ENCODE results near the gene HEYL. TPM values are rescaled to one million over a fixed set of nuclear protein-coding genes. Genes with fewer than 3 reads are reported as not detected.

Gene HEYL
- total RNA-seq, 4 donors from 2014 or later, result 0.78 to 3.3 (median 2.4) TPM

DNA sequence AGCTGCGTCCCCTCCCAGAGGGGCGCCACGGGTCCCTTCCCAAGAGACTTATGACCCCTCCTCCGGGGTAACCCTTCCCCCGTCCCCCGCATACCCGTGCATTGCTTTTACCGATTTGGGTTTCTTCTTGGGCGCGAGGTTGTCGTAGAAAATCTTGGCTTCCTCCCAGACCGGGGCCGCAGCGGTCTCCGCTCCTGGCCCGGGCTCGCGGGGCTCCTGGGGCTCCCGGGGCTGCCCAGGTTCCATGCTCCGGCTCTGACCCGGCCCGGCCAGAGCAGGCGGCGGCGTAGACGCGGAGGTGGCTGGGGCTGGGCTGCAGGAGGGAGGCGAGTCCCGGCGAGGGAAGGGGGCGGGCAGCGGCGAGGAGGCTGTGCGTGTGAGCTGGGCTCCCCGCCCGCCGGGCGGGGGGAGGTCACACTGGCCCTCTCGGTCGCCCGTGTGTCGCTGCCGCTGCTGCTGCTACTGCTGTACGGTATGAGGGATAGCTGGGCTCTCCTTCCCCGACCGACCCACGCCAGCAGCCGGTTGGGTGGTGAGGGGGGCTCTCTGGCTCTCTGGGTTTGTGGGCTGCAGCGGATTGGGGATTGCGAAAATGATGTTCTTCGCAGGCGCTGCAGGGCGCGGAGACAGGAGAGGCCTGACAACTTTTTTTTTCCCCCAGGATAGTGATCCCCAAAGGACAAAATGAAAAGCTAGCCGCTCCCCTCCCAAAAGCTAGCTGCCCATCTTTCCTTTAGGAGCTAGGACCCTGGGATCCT, 32.5 kb upstream of the HEYL start, which contains the start of gene NT5C1A:
Gene NT5C1A, minus strand, starts transcription at position 315 of the 758 bp plus-strand sequence. Its CDS starts 69 bp downstream, at position 246.
- Histone ChIP-seq H3K27ac (peak within 1 kb of the TSS; percentile 93 to 97 (median 96)), H3K27me3 (no peaks in the 10 kb centered on the region), H3K9me3 (no peaks in the 10 kb centered on the region), H3K4me3 (peak within 1 kb of the TSS; percentile 65 to 78 (median 71)), H3K36me3 (no peaks in the 10 kb centered on the region), H3K4me1 (peaks cover 63 to 77% of the 10 kb centered on the region in 2 donors)
- TF ChIP-seq CTCF (IDR thresholded peaks at IDR 0.05 in 4 of 5, conservative IDR thresholded peaks at IDR 0.05 in 1 of 5) (no peak), POLR2A (IDR thresholded peaks at IDR 0.05) (peak; percentile 61 to 74)
- in situ Hi-C loops (cut with MboI; ENCODE audit: low sequenced_read_pairs in 4 of 4) (no loop called here), intact Hi-C loops (cut with DNase I; ENCODE audit: low total_unique reads) (no loop called here)
- ATAC-seq (peak; percentile 21 to 31), DNase-seq (peak in 1 of 2 donors; percentile 65)

DNA sequence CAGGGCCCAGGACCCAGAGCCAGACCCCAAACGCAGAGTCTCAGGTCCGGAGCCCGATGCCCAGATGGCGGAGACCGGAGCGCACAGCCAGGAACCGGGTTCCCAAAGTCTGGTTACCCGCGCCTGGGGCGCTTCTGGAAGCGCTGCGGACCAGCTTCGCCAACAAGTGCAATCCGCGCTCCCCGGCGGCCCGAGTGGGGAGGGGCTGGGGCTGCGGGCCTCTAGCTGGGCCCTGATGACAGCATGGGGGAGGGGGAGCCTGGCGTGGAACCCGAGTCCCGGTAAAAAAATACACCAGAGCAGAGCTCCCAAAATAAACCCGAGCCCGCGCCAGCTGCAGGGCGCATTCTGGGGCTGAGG, 32.0 kb upstream of the HEYL start:
- Histone ChIP-seq H3K27ac (peak overlapping the region; percentile 93 to 97 (median 96)), H3K4me3 (peak overlapping the region; percentile 65 to 78 (median 71)), H3K4me1 (peaks cover 60 to 76% of the 10 kb centered on the region in 2 donors), H3K27me3 (no peaks in the 10 kb centered on the region), H3K36me3 (no peaks in the 10 kb centered on the region), H3K9me3 (no peaks in the 10 kb centered on the region)
- in situ Hi-C loops (cut with MboI; ENCODE audit: low sequenced_read_pairs in 4 of 4), result no loop called here
- intact Hi-C loops (cut with DNase I; ENCODE audit: low total_unique reads), result no loop called here
- ATAC-seq (peak; percentile 63 to 65), DNase-seq (peak; percentile 75 to 95)
- TF ChIP-seq POLR2A (IDR thresholded peaks at IDR 0.05) (peak; percentile 82 to 92), CTCF (IDR thresholded peaks at IDR 0.05 in 4 of 5, conservative IDR thresholded peaks at IDR 0.05 in 1 of 5) (no peak)

GRCh38 chr1:39670689-39671088, 31.2 kb upstream of the HEYL start:
- peaks cover 58 to 75% of the 10 kb centered on the region in 2 donors for H3K4me1 ChIP-seq
- no peaks in the 10 kb centered on the region for H3K9me3 ChIP-seq
- peak overlapping the region; percentile 65 to 78 (median 71) for H3K4me3 ChIP-seq
- H3K36me3 ChIP-seq, result no peaks in the 10 kb centered on the region
- TF ChIP-seq POLR2A (IDR thresholded peaks at IDR 0.05) (no peak), CTCF (IDR thresholded peaks at IDR 0.05 in 4 of 5, conservative IDR thresholded peaks at IDR 0.05 in 1 of 5) (no peak)
- peak overlapping the region; percentile 93 to 97 (median 96) for H3K27ac ChIP-seq
- no peaks in the 10 kb centered on the region for H3K27me3 ChIP-seq
- in situ Hi-C loops (cut with MboI; ENCODE audit: low sequenced_read_pairs in 4 of 4) (no loop called here), intact Hi-C loops (cut with DNase I; ENCODE audit: low total_unique reads) (no loop called here)
- DNase-seq (no peak), ATAC-seq (no peak)

DNA sequence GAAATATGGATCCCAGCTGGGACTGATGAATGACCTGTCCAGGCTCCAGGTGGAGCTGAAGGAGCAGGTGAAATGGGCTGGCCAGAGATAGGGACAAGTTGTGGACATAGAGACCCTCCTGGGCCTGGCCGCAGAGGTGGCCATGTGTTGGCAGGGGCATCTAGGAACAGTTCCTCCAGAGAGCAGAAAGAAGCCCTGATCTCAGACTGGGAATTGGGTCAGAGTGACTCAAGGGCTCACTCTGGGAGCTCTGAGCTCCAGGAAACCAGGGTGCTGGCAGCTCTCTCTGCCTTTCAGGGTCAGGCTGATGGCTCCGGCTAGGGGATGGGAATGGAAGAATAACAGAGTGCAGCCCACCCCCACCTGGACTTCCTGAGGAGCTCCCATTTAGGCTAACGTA, 29.5 kb upstream of the HEYL start:
- H3K36me3 ChIP-seq, result no peaks in the 10 kb centered on the region
- intact Hi-C loops (cut with DNase I; ENCODE audit: low total_unique reads) (no loop called here), in situ Hi-C loops (cut with MboI; ENCODE audit: low sequenced_read_pairs in 4 of 4) (no loop called here)
- H3K4me1 ChIP-seq, result peaks cover 55 to 65% of the 10 kb centered on the region in 2 donors
- DNase-seq, result peak; percentile 50 to 71
- peak; percentile 63 to 75 for ATAC-seq
- H3K4me3 ChIP-seq, result no peak overlapping the region
- no peaks in the 10 kb centered on the region for H3K27me3 ChIP-seq
- TF ChIP-seq POLR2A (IDR thresholded peaks at IDR 0.05) (peak in 1 of 2 donors; percentile 23), CTCF (IDR thresholded peaks at IDR 0.05 in 4 of 5, conservative IDR thresholded peaks at IDR 0.05 in 1 of 5) (no peak)
- no peaks in the 10 kb centered on the region for H3K9me3 ChIP-seq
- peak overlapping the region; percentile 93 to 97 (median 96) for H3K27ac ChIP-seq
